PC-9 (cell line): ENCODE data around the gene ACTL8. TPM values are rescaled to one million over a fixed set of nuclear protein-coding genes. Genes with fewer than 3 reads are reported as not detected.

Experiments
- BruUV-seq: library from RNA; stranded (reverse); fragments of 400-500 nt; replicated peaks from 2 replicates; lab custom pipeline; 2021; lab: Mats Ljungman, UMichigan
- CTCF ChIA-PET: fragments of 300-600 bp; sonication (Branson Sonifier 250); formaldehyde crosslinking; loops from one replicate; lab custom pipeline; 2022; ENCODE audit warnings: antibody characterized with exemption; lab: Charles Lee
- POLR2A ChIA-PET: fragments of 300-600 bp; sonication (Branson Sonifier 250); formaldehyde crosslinking; loops from one replicate; lab custom pipeline; 2022; ENCODE audit warnings: antibody characterized with exemption; ENCODE audit not compliant: unreplicated experiment; lab: Charles Lee
- DNase-seq, 2 experiments: peaks; one replicate each; pipeline versions ENCODE4 v3.0.0 to v3.0.0-alpha.2; 2015 to 2022; ENCODE audit warnings: mixed read lengths in 1 of 2
- H2AFZ ChIP-seq: fragments of 200-600 bp; sonication (generic); 2 replicates; pipeline ENCODE4 v1.8.1; 2017; ENCODE audit warnings: antibody characterized with exemption
- H3F3A ChIP-seq: fragments of 200-600 bp; sonication (generic); 2 replicates; pipeline ENCODE4 v1.8.1; 2017; ENCODE audit warnings: antibody characterized with exemption, mild to moderate bottlenecking, low read depth; ENCODE audit not compliant: insufficient read depth
- H3K27ac ChIP-seq: fragments of 200-600 bp; sonication (generic); 2 replicates; pipeline ENCODE4 v1.6.1; 2016; ENCODE audit warnings: mixed run types
- H3K27me3 ChIP-seq: fragments of 200-600 bp; sonication (generic); 2 replicates; pipeline ENCODE4 v1.6.1; 2016; ENCODE audit warnings: low read depth, mixed run types; ENCODE audit not compliant: insufficient read depth
- H3K36me3 ChIP-seq: fragments of 200-600 bp; sonication (generic); 2 replicates; pipeline ENCODE4 v1.6.1; 2016; ENCODE audit warnings: low read depth, mixed run types
- H3K4me1 ChIP-seq: fragments of 200-600 bp; sonication (generic); replicated peaks from 2 replicates; pipeline ENCODE4 v1.6.1; 2016; ENCODE audit warnings: mixed run types; ENCODE audit not compliant: insufficient read depth
- H3K4me2 ChIP-seq: fragments of 200-600 bp; sonication (generic); 2 replicates; pipeline ENCODE4 v1.6.1; 2017; ENCODE audit warnings: mixed run types
- H3K4me3 ChIP-seq: fragments of 200-600 bp; sonication (generic); 2 replicates; pipeline ENCODE4 v1.6.1; 2016; ENCODE audit warnings: mixed run types
- H3K79me2 ChIP-seq: fragments of 200-600 bp; sonication (generic); 2 replicates; pipeline ENCODE4 v1.6.1; 2017; ENCODE audit warnings: low read depth, mixed run types
- H3K9me2 ChIP-seq: fragments of 200-600 bp; sonication (generic); 2 replicates; pipeline ENCODE4 v1.8.1; 2017; ENCODE audit warnings: mild to moderate bottlenecking; ENCODE audit not compliant: insufficient read depth
- H3K9me3 ChIP-seq: fragments of 200-600 bp; sonication (generic); 2 replicates; pipeline ENCODE4 v1.8.1; 2016; ENCODE audit warnings: low read depth; ENCODE audit not compliant: insufficient read depth
- H4K20me1 ChIP-seq: fragments of 200-600 bp; sonication (generic); 2 replicates; pipeline ENCODE4 v1.8.1; 2017; ENCODE audit not compliant: insufficient read depth
- EZH2 ChIP-seq: fragments of 200-600 bp; sonication (generic); IDR thresholded peaks from 2 replicates; pipeline ENCODE4 v1.8.0; 2017; ENCODE audit warnings: antibody characterized with exemption, low read depth
- intact Hi-C: fragments of 100-400 bp; cut with micrococcal nuclease; formaldehyde crosslinking; loops from one replicate; pipeline ENCODE4 v1.10.0; 2022; ENCODE audit not compliant: unreplicated experiment
- total RNA-seq: library from RNA; stranded (reverse); gene quantifications from 2 replicates; pipeline ENCODE4 v1.2.3, GENCODE V29; 2021
- TF ChIP-seq, protein P1 (sequence below): fragments of 200-600 bp; sonication (generic); conservative IDR thresholded peaks from 2 replicates; pipeline ENCODE4 v1.6.1; 2017; ENCODE audit warnings: mixed run types, antibody characterized with exemption, mild to moderate bottlenecking, moderate library complexity

The ACTL8 gene
- total RNA-seq, 1 experiment from 2014 or later, result 0.68 TPM

DNA sequence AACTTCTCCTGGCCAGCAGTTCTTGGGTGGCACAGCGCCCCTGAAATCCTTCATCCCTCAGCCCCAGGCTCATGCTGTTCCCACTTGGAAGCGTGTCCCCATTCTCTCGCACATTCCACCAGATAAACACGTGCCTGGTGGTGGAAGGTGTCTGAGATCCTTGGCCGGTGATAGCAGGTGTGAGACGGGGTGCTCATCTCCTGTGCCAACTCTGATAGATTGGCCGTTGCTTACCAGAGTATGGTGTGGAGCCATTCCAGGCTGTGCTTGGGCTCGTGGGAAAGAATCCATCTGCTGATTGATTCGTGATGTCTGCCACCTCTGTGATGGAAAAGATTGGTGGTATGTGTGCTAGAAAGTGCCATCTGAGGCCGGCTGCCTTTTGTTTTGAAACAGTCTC lies 22.2 kb downstream of the ACTL8 start:
- H3K79me2 ChIP-seq, result no peaks in the 10 kb centered on the region
- H3K9me3 ChIP-seq, result no peaks in the 10 kb centered on the region
- ChIA-PET POLR2A (no interaction called here), CTCF (interaction anchor here (0.6 kb wide), 1 partner anchor 50 kb away, joined by 4 read pairs; no protein-coding TSS in a partner anchor)
- H3F3A ChIP-seq, result no peaks in the 10 kb centered on the region
- TF ChIP-seq, protein P1, sequence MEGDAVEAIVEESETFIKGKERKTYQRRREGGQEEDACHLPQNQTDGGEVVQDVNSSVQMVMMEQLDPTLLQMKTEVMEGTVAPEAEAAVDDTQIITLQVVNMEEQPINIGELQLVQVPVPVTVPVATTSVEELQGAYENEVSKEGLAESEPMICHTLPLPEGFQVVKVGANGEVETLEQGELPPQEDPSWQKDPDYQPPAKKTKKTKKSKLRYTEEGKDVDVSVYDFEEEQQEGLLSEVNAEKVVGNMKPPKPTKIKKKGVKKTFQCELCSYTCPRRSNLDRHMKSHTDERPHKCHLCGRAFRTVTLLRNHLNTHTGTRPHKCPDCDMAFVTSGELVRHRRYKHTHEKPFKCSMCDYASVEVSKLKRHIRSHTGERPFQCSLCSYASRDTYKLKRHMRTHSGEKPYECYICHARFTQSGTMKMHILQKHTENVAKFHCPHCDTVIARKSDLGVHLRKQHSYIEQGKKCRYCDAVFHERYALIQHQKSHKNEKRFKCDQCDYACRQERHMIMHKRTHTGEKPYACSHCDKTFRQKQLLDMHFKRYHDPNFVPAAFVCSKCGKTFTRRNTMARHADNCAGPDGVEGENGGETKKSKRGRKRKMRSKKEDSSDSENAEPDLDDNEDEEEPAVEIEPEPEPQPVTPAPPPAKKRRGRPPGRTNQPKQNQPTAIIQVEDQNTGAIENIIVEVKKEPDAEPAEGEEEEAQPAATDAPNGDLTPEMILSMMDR, result no peak
- TF ChIP-seq EZH2, result no peak
- no peak overlapping the region for H3K4me3 ChIP-seq
- H3K4me2 ChIP-seq, result no peak overlapping the region
- no peak for DNase-seq
- H3K27me3 ChIP-seq, result no peaks in the 10 kb centered on the region
- no peak overlapping the region for H2AFZ ChIP-seq
- no peaks in the 10 kb centered on the region for H3K9me2 ChIP-seq
- intact Hi-C loops, result no loop called here
- no peak overlapping the region for H3K27ac ChIP-seq
- no peaks in the 10 kb centered on the region for H4K20me1 ChIP-seq
- no peaks in the 10 kb centered on the region for H3K4me1 ChIP-seq
- H3K36me3 ChIP-seq, result no peaks in the 10 kb centered on the region
- no TSS peak for BruUV-seq

DNA sequence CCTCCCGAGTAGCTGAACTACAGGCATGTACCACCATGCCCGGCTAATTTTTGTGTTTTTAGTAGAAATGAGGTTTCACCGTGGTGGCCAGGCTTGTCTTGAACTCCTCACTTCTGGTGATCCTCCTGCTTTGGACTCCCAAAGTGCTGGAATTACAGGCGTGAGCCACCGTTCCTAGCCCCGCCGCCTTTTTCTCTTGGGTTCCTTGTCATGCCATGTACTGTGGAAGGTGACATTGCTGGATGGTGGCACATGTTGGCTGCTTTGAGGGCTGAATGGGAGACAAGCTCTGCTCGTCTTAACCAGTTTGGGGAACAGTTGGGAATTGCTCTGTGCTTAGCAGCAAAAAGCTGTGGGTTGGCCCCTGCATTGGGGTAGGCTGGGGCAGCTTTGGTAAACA lies 22.7 kb downstream of the ACTL8 start:
- CTCF ChIA-PET, result interaction anchor here (0.6 kb wide), 1 partner anchor 49 kb away, joined by 4 read pairs; no protein-coding TSS in a partner anchor

DNA sequence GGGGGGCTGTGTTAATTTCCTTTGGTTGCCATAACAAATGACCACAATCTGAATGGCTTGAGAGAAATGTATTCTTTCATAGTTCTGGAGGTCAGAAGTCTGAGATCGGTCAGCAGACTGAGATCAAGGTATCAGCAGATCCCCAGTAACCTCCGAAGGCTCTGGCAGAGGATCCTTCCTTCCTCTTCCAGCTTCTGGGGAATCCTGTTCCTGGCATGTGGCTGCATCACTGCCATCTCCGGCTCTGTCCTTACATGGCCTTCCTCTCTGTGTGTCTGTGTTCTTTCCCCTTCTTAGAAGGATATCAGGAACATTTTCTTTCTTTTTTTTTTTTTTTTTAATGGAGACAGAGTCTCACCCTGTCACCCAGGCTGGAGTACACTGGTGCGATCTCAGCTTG lies 25.8 kb downstream of the ACTL8 start:
- no peaks in the 10 kb centered on the region for H3K9me2 ChIP-seq
- H4K20me1 ChIP-seq, result no peaks in the 10 kb centered on the region
- no peak for DNase-seq
- no peaks in the 10 kb centered on the region for H3F3A ChIP-seq
- no peak overlapping the region for H2AFZ ChIP-seq
- ChIA-PET CTCF (interaction anchor here (0.7 kb wide), 1 partner anchor 567 kb away, joined by 5 read pairs; no protein-coding TSS in a partner anchor), POLR2A (no interaction called here)
- BruUV-seq, result no TSS peak
- H3K27ac ChIP-seq, result no peak overlapping the region
- intact Hi-C loops, result no loop called here
- no peaks in the 10 kb centered on the region for H3K36me3 ChIP-seq
- H3K9me3 ChIP-seq, result no peaks in the 10 kb centered on the region
- H3K4me3 ChIP-seq, result no peak overlapping the region
- no peaks in the 10 kb centered on the region for H3K4me1 ChIP-seq
- no peak for TF ChIP-seq EZH2
- TF ChIP-seq, protein P1, result no peak
- no peak overlapping the region for H3K4me2 ChIP-seq
- H3K27me3 ChIP-seq, result no peaks in the 10 kb centered on the region
- H3K79me2 ChIP-seq, result no peaks in the 10 kb centered on the region

More for the DNA sequence above, 22.7 kb downstream of the ACTL8 start:
- BruUV-seq, result no TSS peak
- no peaks in the 10 kb centered on the region for H3K27me3 ChIP-seq
- H3K4me1 ChIP-seq, result no peaks in the 10 kb centered on the region
- H4K20me1 ChIP-seq, result no peaks in the 10 kb centered on the region
- H3K4me2 ChIP-seq, result no peak overlapping the region
- H3K4me3 ChIP-seq, result no peak overlapping the region
- POLR2A ChIA-PET, result no interaction called here
- H3K27ac ChIP-seq, result no peak overlapping the region
- TF ChIP-seq, protein P1, result no peak
- TF ChIP-seq EZH2, result no peak
- intact Hi-C loops, result no loop called here
- no peaks in the 10 kb centered on the region for H3K79me2 ChIP-seq
- H3K9me2 ChIP-seq, result no peaks in the 10 kb centered on the region
- H2AFZ ChIP-seq, result no peak overlapping the region
- DNase-seq, result no peak
- H3K36me3 ChIP-seq, result no peaks in the 10 kb centered on the region
- no peaks in the 10 kb centered on the region for H3K9me3 ChIP-seq
- no peaks in the 10 kb centered on the region for H3F3A ChIP-seq
